K562 (cell line): ENCODE results near the gene LUC7L. TPM values are rescaled to one million over a fixed set of nuclear protein-coding genes. Genes with fewer than 3 reads are reported as not detected.

Experiments
- ARNT ChIP-seq, 2 experiments: fragments of 450-650 bp; IDR thresholded peaks; 2 replicates each; pipeline ENCODE4 v1.6.1; 2016; ENCODE audit warnings: mild to moderate bottlenecking in 1 of 2
- CREM ChIP-seq: IDR thresholded peaks from 2 replicates; pipeline ENCODE4 v1.6.1; 2014; ENCODE audit warnings: antibody characterized with exemption, low read depth
- CTBP1 ChIP-seq: fragments of 450-650 bp; IDR thresholded peaks from 2 replicates; pipeline ENCODE4 v1.6.1; 2016; ENCODE audit warnings: borderline replicate concordance
- FOXM1 ChIP-seq, 2 experiments: fragments of 450-650 bp in 1 of 2; sonication (generic) in 1 of 2; formaldehyde crosslinking in 1 of 2; IDR thresholded peaks; 2 replicates each; pipeline versions ENCODE4 v1.6.1 to v1.9.0; 2017 to 2022; ENCODE audit warnings: low read depth in 2 of 2, mild to moderate bottlenecking in 2 of 2, missing genetic modification reagents in 1 of 2, moderate library complexity in 1 of 2
- HDAC1 ChIP-seq, 2 experiments: fragments of 450-650 bp; IDR thresholded peaks; 2 replicates each; pipeline ENCODE4 v1.6.1; 2016 to 2017; ENCODE audit warnings: inconsistent platforms in 1 of 2, mild to moderate bottlenecking in 1 of 2, moderate library complexity in 1 of 2
- JUN ChIP-seq, 2 experiments: sonication (generic) in 1 of 2; formaldehyde crosslinking in 1 of 2; IDR thresholded peaks; 2 replicates each; pipeline versions ENCODE4 v1.6.1 to v1.8.0; 2012 to 2022; ENCODE audit warnings: borderline replicate concordance in 2 of 2, mild to moderate bottlenecking in 2 of 2, improper control_type of control experiment in 1 of 2, low read depth in 1 of 2, low read length in 1 of 2, missing genetic modification reagents in 1 of 2
- KAT8 ChIP-seq: fragments of 450-650 bp; IDR thresholded peaks from 2 replicates; pipeline ENCODE4 v1.6.1; 2016; ENCODE audit warnings: low read depth, mild to moderate bottlenecking
- L3MBTL2 ChIP-seq: fragments of 450-650 bp; IDR thresholded peaks from 2 replicates; pipeline ENCODE4 v1.6.1; 2016; ENCODE audit warnings: mild to moderate bottlenecking, moderate library complexity
- NBN ChIP-seq: fragments of 450-650 bp; IDR thresholded peaks from 2 replicates; pipeline ENCODE4 v1.6.1; 2016; ENCODE audit warnings: low read depth, mild to moderate bottlenecking
- NUFIP1 ChIP-seq: fragments of 450-650 bp; IDR thresholded peaks from 2 replicates; pipeline ENCODE4 v1.6.1; 2018; ENCODE audit not compliant: partially characterized antibody
- PURB ChIP-seq: sonication (generic); formaldehyde crosslinking; IDR thresholded peaks from 2 replicates; pipeline ENCODE4 v1.9.0; 2021; ENCODE audit warnings: low read depth, mild to moderate bottlenecking, missing genetic modification reagents
- RBM22 ChIP-seq: fragments of 200-400 bp; formaldehyde crosslinking; IDR thresholded peaks from 2 replicates; pipeline ENCODE4 v1.6.1; 2018; ENCODE audit warnings: low read length, low read depth; ENCODE audit not compliant: poor library complexity, severe bottlenecking
- SNIP1 ChIP-seq: fragments of 450-650 bp; IDR thresholded peaks from 2 replicates; pipeline ENCODE4 v1.7.1; 2017; ENCODE audit warnings: low read depth, mild to moderate bottlenecking
- SUPT5H ChIP-seq: fragments of 450-650 bp; IDR thresholded peaks from 2 replicates; pipeline ENCODE4 v1.6.1; 2016
- TFAP4 ChIP-seq: sonication (generic); formaldehyde crosslinking; IDR thresholded peaks from 2 replicates; pipeline ENCODE4 v1.8.0; 2022; ENCODE audit warnings: missing genetic modification reagents, mild to moderate bottlenecking, moderate library complexity, borderline replicate concordance
- TRIM24 ChIP-seq, 2 experiments: fragments of 450-650 bp; IDR thresholded peaks; 2 replicates each; pipeline ENCODE4 v1.6.1; 2016
- USF2 ChIP-seq: sonication (generic); formaldehyde crosslinking; IDR thresholded peaks from 2 replicates; pipeline ENCODE4 v1.5.0; 2020; ENCODE audit warnings: missing genetic modification reagents
- ZEB2 ChIP-seq: fragments of 450-650 bp; IDR thresholded peaks from 2 replicates; pipeline ENCODE4 v1.6.1; 2016
- ZNF134 ChIP-seq: fragments of 250-450 bp; sonication (Bioruptor Pico); conservative IDR thresholded peaks from 2 replicates; pipeline ENCODE4 v1.4.0; 2020
- ZNF143 ChIP-seq: sonication (generic); formaldehyde crosslinking; IDR thresholded peaks from 2 replicates; pipeline ENCODE4 v1.9.0; 2022; ENCODE audit warnings: mild to moderate bottlenecking, missing genetic modification reagents
- ZNF431 ChIP-seq: sonication (generic); formaldehyde crosslinking; IDR thresholded peaks from 2 replicates; pipeline ENCODE4 v1.8.0; 2022; ENCODE audit warnings: mild to moderate bottlenecking, missing genetic modification reagents
- ZNF780A ChIP-seq: fragments of 250-450 bp; sonication (Bioruptor Pico); IDR thresholded peaks from 2 replicates; pipeline ENCODE4 v1.5.0; 2021; ENCODE audit warnings: mild to moderate bottlenecking
- polyA plus RNA-seq, 8 experiments: library from polyadenylated mRNA; depleted of rRNA in 4 of 8; stranded (reverse) in 5 of 8; unstranded in 3 of 8; fragments of >200 nt; fragmentation: Nextera tagmentation in 2 of 8; fragmentation: Illumina TruSeq in 1 of 8; extraction: Ambion mirVana in 2 of 8; extraction: Trizol in 1 of 8; gene quantifications; 2 replicates each; pipeline versions ENCODE4 v1.2.1 to v1.2.3, GENCODE V29; 2011 to 2014; ENCODE audit warnings: inconsistent platforms in 1 of 8, missing spikeins in 1 of 8
- total RNA-seq, 7 experiments: library from RNA; depleted of rRNA in 6 of 7; stranded (reverse); fragments of >200 nt in 6 of 7; fragmentation: Illumina TruSeq in 2 of 7; extraction: Trizol in 2 of 7; gene quantifications; 2 replicates each; pipeline versions ENCODE4 v1.2.1 to v1.2.3, GENCODE V29; 2011 to 2021; ENCODE audit warnings: low replicate concordance in 1 of 7
- TF ChIP-seq, protein P1 (sequence below): sonication (generic); formaldehyde crosslinking; IDR thresholded peaks from 2 replicates; pipeline ENCODE4 v1.8.1; 2023; ENCODE audit warnings: mild to moderate bottlenecking, missing genetic modification reagents
- TF ChIP-seq, protein P2 (sequence below): sonication (generic); formaldehyde crosslinking; IDR thresholded peaks from 2 replicates; pipeline ENCODE4 v1.8.1; 2023; ENCODE audit warnings: mild to moderate bottlenecking, missing genetic modification reagents

Gene LUC7L
- total and polyA plus RNA-seq, 9 of the 15 experiments (the other 6 are each of a cell fraction or from before 2014, with no cell fraction given): 1.7 to 93.3 (median 59.5) TPM

DNA sequence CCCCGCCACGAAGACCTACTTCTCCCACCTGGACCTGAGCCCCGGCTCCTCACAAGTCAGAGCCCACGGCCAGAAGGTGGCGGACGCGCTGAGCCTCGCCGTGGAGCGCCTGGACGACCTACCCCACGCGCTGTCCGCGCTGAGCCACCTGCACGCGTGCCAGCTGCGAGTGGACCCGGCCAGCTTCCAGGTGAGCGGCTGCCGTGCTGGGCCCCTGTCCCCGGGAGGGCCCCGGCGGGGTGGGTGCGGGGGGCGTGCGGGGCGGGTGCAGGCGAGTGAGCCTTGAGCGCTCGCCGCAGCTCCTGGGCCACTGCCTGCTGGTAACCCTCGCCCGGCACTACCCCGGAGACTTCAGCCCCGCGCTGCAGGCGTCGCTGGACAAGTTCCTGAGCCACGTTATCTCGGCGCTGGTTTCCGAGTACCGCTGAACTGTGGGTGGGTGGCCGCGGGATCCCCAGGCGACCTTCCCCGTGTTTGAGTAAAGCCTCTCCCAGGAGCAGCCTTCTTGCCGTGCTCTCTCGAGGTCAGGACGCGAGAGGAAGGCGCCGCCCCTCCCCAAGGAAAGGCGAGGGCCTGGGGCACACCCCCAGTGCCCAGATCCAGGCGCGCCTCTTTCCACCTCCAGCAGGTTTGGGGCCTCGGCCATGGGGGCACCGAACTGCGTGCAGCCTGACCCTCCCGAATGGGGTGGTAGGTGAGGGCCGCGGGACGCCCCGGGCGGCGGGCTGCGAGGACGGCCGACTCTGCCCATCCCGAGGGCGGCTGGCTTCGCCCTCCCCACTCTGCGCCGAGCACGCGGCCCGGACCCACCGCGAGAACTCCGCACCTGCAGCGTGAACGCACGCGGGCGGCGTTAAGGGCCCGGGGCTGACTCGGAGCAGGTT, 48.3 kb downstream of the LUC7L start (continued):
- TF ChIP-seq KAT8: no peak
- no peak for TF ChIP-seq SNIP1
- peak; percentile 52 for TF ChIP-seq NUFIP1
- TF ChIP-seq SUPT5H: peak; percentile 62; the same call in 1 of the 2 replicates
- no peak for TF ChIP-seq ARNT (IDR thresholded peaks at IDR 0.05)
- peak; percentile 88 for TF ChIP-seq RBM22
- TF ChIP-seq TFAP4: peak; percentile 94; the same call in 1 of the 2 replicates
- TF ChIP-seq CREM: peak; percentile 39; the same call in 1 of the 2 replicates
- TF ChIP-seq ZNF143: peak; percentile 69
- TF ChIP-seq CTBP1: peak; percentile 93
- peak; percentile 52; the same call in 1 of the 2 replicates for TF ChIP-seq JUN (IDR thresholded peaks at IDR 0.05; ENCODE audit: borderline replicate concordance, low read depth, low read length)
- peak; percentile 99 for TF ChIP-seq JUN (CRISPR knock-in tag; IDR thresholded peaks at IDR 0.05; ENCODE audit: borderline replicate concordance)
- TF ChIP-seq, protein P1, sequence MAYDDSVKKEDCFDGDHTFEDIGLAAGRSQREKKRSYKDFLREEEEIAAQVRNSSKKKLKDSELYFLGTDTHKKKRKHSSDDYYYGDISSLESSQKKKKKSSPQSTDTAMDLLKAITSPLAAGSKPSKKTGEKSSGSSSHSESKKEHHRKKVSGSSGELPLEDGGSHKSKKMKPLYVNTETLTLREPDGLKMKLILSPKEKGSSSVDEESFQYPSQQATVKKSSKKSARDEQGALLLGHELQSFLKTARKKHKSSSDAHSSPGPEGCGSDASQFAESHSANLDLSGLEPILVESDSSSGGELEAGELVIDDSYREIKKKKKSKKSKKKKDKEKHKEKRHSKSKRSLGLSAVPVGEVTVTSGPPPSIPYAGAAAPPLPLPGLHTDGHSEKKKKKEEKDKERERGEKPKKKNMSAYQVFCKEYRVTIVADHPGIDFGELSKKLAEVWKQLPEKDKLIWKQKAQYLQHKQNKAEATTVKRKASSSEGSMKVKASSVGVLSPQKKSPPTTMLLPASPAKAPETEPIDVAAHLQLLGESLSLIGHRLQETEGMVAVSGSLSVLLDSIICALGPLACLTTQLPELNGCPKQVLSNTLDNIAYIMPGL (CRISPR knock-in tag): peak; percentile 100
- TF ChIP-seq NBN: peak; percentile 44; the same call in 1 of the 2 replicates
- TF ChIP-seq ZNF431 (CRISPR knock-in tag): peak; percentile 99
- peak; percentile 100 for TF ChIP-seq L3MBTL2
- 0 out of 2 replicates have a peak, but pooled peaks have one; percentile 65 for TF ChIP-seq PURB
- no peak for TF ChIP-seq FOXM1 (IDR thresholded peaks at IDR 0.05; ENCODE audit: low read depth)
- peak; percentile 96; the same call in 1 of the 2 replicates for TF ChIP-seq FOXM1 (CRISPR knock-in tag; IDR thresholded peaks at IDR 0.05; ENCODE audit: low read depth)
- peak in 1 of 2 experiments; percentile 73; a peak in 2 of 4 replicates for TF ChIP-seq HDAC1 (IDR thresholded peaks at IDR 0.05)
- peak; percentile 18; the same call in 1 of the 2 replicates for TF ChIP-seq ZNF134 (CRISPR knock-in tag)
- TF ChIP-seq ZEB2: no peak
- TF ChIP-seq ZNF780A: no peak
- TF ChIP-seq USF2 (CRISPR knock-in tag): 0 out of 2 replicates have a peak, but pooled peaks have one; percentile 4
- peak in 1 of 2 experiments; percentile 35; a peak in 1 of 4 replicates for TF ChIP-seq TRIM24 (IDR thresholded peaks at IDR 0.05)
- TF ChIP-seq, protein P2, sequence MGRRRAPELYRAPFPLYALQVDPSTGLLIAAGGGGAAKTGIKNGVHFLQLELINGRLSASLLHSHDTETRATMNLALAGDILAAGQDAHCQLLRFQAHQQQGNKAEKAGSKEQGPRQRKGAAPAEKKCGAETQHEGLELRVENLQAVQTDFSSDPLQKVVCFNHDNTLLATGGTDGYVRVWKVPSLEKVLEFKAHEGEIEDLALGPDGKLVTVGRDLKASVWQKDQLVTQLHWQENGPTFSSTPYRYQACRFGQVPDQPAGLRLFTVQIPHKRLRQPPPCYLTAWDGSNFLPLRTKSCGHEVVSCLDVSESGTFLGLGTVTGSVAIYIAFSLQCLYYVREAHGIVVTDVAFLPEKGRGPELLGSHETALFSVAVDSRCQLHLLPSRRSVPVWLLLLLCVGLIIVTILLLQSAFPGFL (CRISPR knock-in tag): 0 out of 2 replicates have a peak, but pooled peaks have one; percentile 62
